Hepatocyte (in vitro differentiated cells): ENCODE results near the gene EPHB1.

ENCODE experiments used
- EZH2phosphoT487 ChIP-seq: fragments of 200-600 bp; sonication (generic); IDR thresholded peaks from one replicate; pipeline ENCODE4 v1.6.1; 2018; ENCODE audit warnings: antibody characterized with exemption, mild to moderate bottlenecking, low read depth, moderate library complexity; ENCODE audit not compliant: unreplicated experiment, severe bottlenecking
- TF ChIP-seq, protein P1 (sequence below): fragments of 200-600 bp; sonication (generic); IDR thresholded peaks from 2 replicates; pipeline ENCODE4 v1.5.1; 2016; ENCODE audit warnings: antibody characterized with exemption, mild to moderate bottlenecking; ENCODE audit not compliant: poor library complexity

DNA sequence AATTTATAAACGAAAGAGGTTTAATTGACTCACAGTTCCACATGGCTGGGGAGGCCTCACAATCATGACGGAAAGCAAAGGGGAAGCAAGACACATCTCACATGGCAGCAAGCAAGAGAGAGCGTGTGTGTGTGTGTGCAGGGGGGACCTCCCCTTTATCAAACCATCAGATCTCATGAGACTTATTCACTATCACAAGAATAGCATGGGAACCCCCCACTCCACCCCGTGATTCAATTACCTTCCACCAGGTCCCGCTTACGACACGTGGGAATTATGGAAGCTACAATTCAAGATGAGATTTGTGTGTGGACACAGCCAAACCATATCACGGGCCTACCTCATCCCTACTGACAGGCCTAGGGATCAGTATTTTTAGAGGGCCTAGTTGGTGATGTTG is 3.1 kb upstream of the EPHB1 start:
- TF ChIP-seq, protein P1, sequence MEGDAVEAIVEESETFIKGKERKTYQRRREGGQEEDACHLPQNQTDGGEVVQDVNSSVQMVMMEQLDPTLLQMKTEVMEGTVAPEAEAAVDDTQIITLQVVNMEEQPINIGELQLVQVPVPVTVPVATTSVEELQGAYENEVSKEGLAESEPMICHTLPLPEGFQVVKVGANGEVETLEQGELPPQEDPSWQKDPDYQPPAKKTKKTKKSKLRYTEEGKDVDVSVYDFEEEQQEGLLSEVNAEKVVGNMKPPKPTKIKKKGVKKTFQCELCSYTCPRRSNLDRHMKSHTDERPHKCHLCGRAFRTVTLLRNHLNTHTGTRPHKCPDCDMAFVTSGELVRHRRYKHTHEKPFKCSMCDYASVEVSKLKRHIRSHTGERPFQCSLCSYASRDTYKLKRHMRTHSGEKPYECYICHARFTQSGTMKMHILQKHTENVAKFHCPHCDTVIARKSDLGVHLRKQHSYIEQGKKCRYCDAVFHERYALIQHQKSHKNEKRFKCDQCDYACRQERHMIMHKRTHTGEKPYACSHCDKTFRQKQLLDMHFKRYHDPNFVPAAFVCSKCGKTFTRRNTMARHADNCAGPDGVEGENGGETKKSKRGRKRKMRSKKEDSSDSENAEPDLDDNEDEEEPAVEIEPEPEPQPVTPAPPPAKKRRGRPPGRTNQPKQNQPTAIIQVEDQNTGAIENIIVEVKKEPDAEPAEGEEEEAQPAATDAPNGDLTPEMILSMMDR = no peak
- no peak for TF ChIP-seq EZH2phosphoT487
